GM21526 (cell line): Measurements from ENCODE around the gene EWSR1.
A peak's percentile ranks its signal among the peaks of the same experiment; 100 is the strongest.

Source experiments
- ATAC-seq: cut with Tn5 transposase; IDR thresholded peaks from one replicate; pipeline ENCODE4 v1.9.1; 2021; ENCODE audit warnings: moderate library complexity; ENCODE audit not compliant: unreplicated experiment, low FRiP score

EWSR1 gene

GRCh38 chr22:29268511-29269229 lies 602 bp downstream of the EWSR1 start:
- peak; percentile 4 for ATAC-seq

- ATAC-seq: no peak
Measured at GRCh38 chr22:29269230-29269604, 1.1 kb downstream of the EWSR1 start.

- ATAC-seq: no peak
Measured at GRCh38 chr22:29269731-29270474, 1.8 kb downstream of the EWSR1 start.

- ATAC-seq: no peak
Measured at GRCh38 chr22:29270475-29271271, 2.6 kb downstream of the EWSR1 start.

GRCh38 chr22:29272624-29273023 lies 4.6 kb downstream of the EWSR1 start:
- ATAC-seq: no peak

- no peak for ATAC-seq
Measured at GRCh38 chr22:29275167-29275566, 7.1 kb downstream of the EWSR1 start.

- no peak for ATAC-seq
Measured at GRCh38 chr22:29275819-29276565, 7.9 kb downstream of the EWSR1 start.

- no peak for ATAC-seq
Measured at GRCh38 chr22:29277927-29278326, 9.9 kb downstream of the EWSR1 start.

- no peak for ATAC-seq
Measured at GRCh38 chr22:29284196-29284595, 16.1 kb downstream of the EWSR1 start.

GRCh38 chr22:29288837-29289236 lies 20.8 kb downstream of the EWSR1 start:
- no peak for ATAC-seq

GRCh38 chr22:29290061-29290460 lies 22.0 kb downstream of the EWSR1 start:
- no peak for ATAC-seq

- ATAC-seq: no peak
Measured at GRCh38 chr22:29291215-29291614, 23.1 kb downstream of the EWSR1 start.

GRCh38 chr22:29292379-29292778 lies 24.3 kb downstream of the EWSR1 start:
- ATAC-seq: no peak

GRCh38 chr22:29298641-29299040 lies 30.6 kb downstream of the EWSR1 start:
- ATAC-seq: no peak

GRCh38 chr22:29299136-29299900 lies 31.2 kb downstream of the EWSR1 start:
- no peak for ATAC-seq

- no peak for ATAC-seq
Measured at GRCh38 chr22:29300467-29300806, 32.4 kb downstream of the EWSR1 start.

- ATAC-seq: no peak
Measured at GRCh38 chr22:29300807-29301601, 32.9 kb downstream of the EWSR1 start.

- ATAC-seq: no peak
Measured at GRCh38 chr22:29301716-29302401, 33.8 kb downstream of the EWSR1 start.

GRCh38 chr22:29302402-29302680 lies 34.3 kb downstream of the EWSR1 start:
- no peak for ATAC-seq
